Muscle of leg (tissue), 11 donors: Measurements from ENCODE around the gene COL5A1. TPM values are rescaled to one million over a fixed set of nuclear protein-coding genes. Genes with fewer than 3 reads are reported as not detected.

ENCODE experiments used
- DNase-seq: peaks from one replicate; pipeline ENCODE4 v3.0.0; 2013
- H3K27ac ChIP-seq: one replicate; pipeline ENCODE4 v1.5.1; 2013; ENCODE audit warnings: mild to moderate bottlenecking, low read length, control low read depth
- H3K27me3 ChIP-seq: one replicate; pipeline ENCODE4 v1.6.1; 2013; ENCODE audit warnings: low read length; ENCODE audit not compliant: control insufficient read depth, insufficient read depth
- H3K36me3 ChIP-seq: one replicate; pipeline ENCODE4 v1.6.1; 2013; ENCODE audit warnings: low read length; ENCODE audit not compliant: control insufficient read depth, insufficient read depth
- H3K4me1 ChIP-seq: one replicate; pipeline ENCODE4 v1.6.1; 2013; ENCODE audit warnings: low read length; ENCODE audit not compliant: control insufficient read depth, insufficient read depth
- H3K4me3 ChIP-seq: one replicate; pipeline ENCODE4 v1.5.1; 2013; ENCODE audit warnings: low read length, control low read depth
- H3K9me3 ChIP-seq: replicated peaks from 2 replicates; pipeline ENCODE4 v1.6.1; 2013; ENCODE audit warnings: low read depth, low read length; ENCODE audit not compliant: control insufficient read depth
- WGBS: methylation state at CpG from one replicate; pipeline ENCODE4 v1.1.5; 2013; ENCODE audit warnings: missing lambda C conversion rate; ENCODE audit not compliant: insufficient coverage; 5-methylcytosine and 5-hydroxymethylcytosine counted together
- polyA plus RNA-seq, 8 donors: library from polyadenylated mRNA; unstranded; fragments of 120-200 nt; gene quantifications; one replicate each; pipeline versions ENCODE4 v1.2.1 to v1.2.3, GENCODE V29; 2013; ENCODE audit warnings: inconsistent platforms in 1 of 8, low replicate concordance in 1 of 8; ENCODE audit not compliant: insufficient read length in 8 of 8, insufficient read depth in 1 of 8
- total RNA-seq: library from RNA; stranded (reverse); fragments of 120-200 nt; gene quantifications from one replicate; pipeline ENCODE4 v1.2.4, GENCODE V29; 2013

The COL5A1 gene
- total and polyA plus RNA-seq, 9 donors: 293 to 921 (median 564) TPM

GRCh38 chr9:134800791-134801339 lies 159.3 kb downstream of the COL5A1 start:
- Histone ChIP-seq H3K4me1 (peaks cover 55% of the 10 kb centered on the region), H3K27ac (peak overlapping the region; percentile 31), H3K27me3 (no peaks in the 10 kb centered on the region), H3K4me3 (no peak overlapping the region), H3K36me3 (peaks cover 87% of the 10 kb centered on the region), H3K9me3 (no peaks in the 10 kb centered on the region)
- 75% methylated on average over 22 of the region's 25 CpGs for WGBS
- DNase-seq: peak; percentile 71

- H3K27ac ChIP-seq: no peak overlapping the region
These were observed 160.7 kb downstream of the COL5A1 start for GRCh38 chr9:134802216-134802795.

GRCh38 chr9:134804871-134805270 lies 163.3 kb downstream of the COL5A1 start:
- H3K36me3 ChIP-seq: peaks cover 75% of the 10 kb centered on the region
- DNase-seq: no peak

More at GRCh38 chr9:134802216-134802795, 160.7 kb downstream of the COL5A1 start:
- H3K9me3 ChIP-seq: no peaks in the 10 kb centered on the region
- H3K4me3 ChIP-seq: no peak overlapping the region
- H3K27me3 ChIP-seq: no peaks in the 10 kb centered on the region
- no peak for DNase-seq
- H3K36me3 ChIP-seq: peaks cover 82% of the 10 kb centered on the region
- WGBS: 95% methylated on average over 17 of the region's 17 CpGs
- H3K4me1 ChIP-seq: peaks cover 70% of the 10 kb centered on the region

GRCh38 chr9:134807716-134808446 lies 166.3 kb downstream of the COL5A1 start:
- Histone ChIP-seq H3K4me3 (no peak overlapping the region), H3K9me3 (no peaks in the 10 kb centered on the region), H3K36me3 (peaks cover 75% of the 10 kb centered on the region), H3K27ac (peak overlapping the region; percentile 88), H3K27me3 (no peaks in the 10 kb centered on the region), H3K4me1 (peaks cover 89% of the 10 kb centered on the region)
- 47% methylated on average over 5 of the region's 9 CpGs for WGBS
- peak; percentile 98 for DNase-seq

More at GRCh38 chr9:134804871-134805270, 163.3 kb downstream of the COL5A1 start:
- H3K27ac ChIP-seq: peak overlapping the region; percentile 35
- no peaks in the 10 kb centered on the region for H3K9me3 ChIP-seq
- 88% methylated on average over 2 of the region's 7 CpGs for WGBS
- H3K27me3 ChIP-seq: no peaks in the 10 kb centered on the region
- H3K4me3 ChIP-seq: no peak overlapping the region
- H3K4me1 ChIP-seq: peaks cover 87% of the 10 kb centered on the region

GRCh38 chr9:134808447-134808792 lies 166.8 kb downstream of the COL5A1 start:
- peaks cover 76% of the 10 kb centered on the region for H3K36me3 ChIP-seq
- peaks cover 88% of the 10 kb centered on the region for H3K4me1 ChIP-seq
- H3K4me3 ChIP-seq: no peak overlapping the region
- no peaks in the 10 kb centered on the region for H3K27me3 ChIP-seq
- no peak for DNase-seq
- 92% methylated on average over 5 of the region's 6 CpGs for WGBS
- H3K9me3 ChIP-seq: no peaks in the 10 kb centered on the region
- peak overlapping the region; percentile 88 for H3K27ac ChIP-seq

- Histone ChIP-seq H3K9me3 (no peaks in the 10 kb centered on the region), H3K27me3 (no peaks in the 10 kb centered on the region), H3K27ac (peak overlapping the region; percentile 88), H3K4me3 (no peak overlapping the region), H3K4me1 (peaks cover 85% of the 10 kb centered on the region), H3K36me3 (peaks cover 79% of the 10 kb centered on the region)
- 50% methylated on average over 10 of the region's 15 CpGs for WGBS
- no peak for DNase-seq
These were observed 167.7 kb downstream of the COL5A1 start for GRCh38 chr9:134809292-134809691.

GRCh38 chr9:134809826-134810225 lies 168.2 kb downstream of the COL5A1 start:
- peak overlapping the region; percentile 88 for H3K27ac ChIP-seq
- DNase-seq: peak; percentile 88
- H3K36me3 ChIP-seq: peaks cover 78% of the 10 kb centered on the region
- no peaks in the 10 kb centered on the region for H3K9me3 ChIP-seq
- peaks cover 85% of the 10 kb centered on the region for H3K4me1 ChIP-seq
- no CpG with 5 or more reads among the region's 10 CpGs for WGBS
- no peaks in the 10 kb centered on the region for H3K27me3 ChIP-seq
- H3K4me3 ChIP-seq: no peak overlapping the region

GRCh38 chr9:134811079-134811672 lies 169.6 kb downstream of the COL5A1 start:
- no peaks in the 10 kb centered on the region for H3K9me3 ChIP-seq
- no peak overlapping the region for H3K4me3 ChIP-seq
- H3K27me3 ChIP-seq: no peaks in the 10 kb centered on the region
- peak overlapping the region; percentile 88 for H3K27ac ChIP-seq
- peaks cover 74% of the 10 kb centered on the region for H3K4me1 ChIP-seq
- peaks cover 78% of the 10 kb centered on the region for H3K36me3 ChIP-seq
- no peak for DNase-seq
- 56% methylated on average over 20 of the region's 22 CpGs for WGBS

GRCh38 chr9:134811673-134812342 lies 170.2 kb downstream of the COL5A1 start:
- no peak overlapping the region for H3K4me3 ChIP-seq
- no peaks in the 10 kb centered on the region for H3K27me3 ChIP-seq
- H3K27ac ChIP-seq: peak overlapping the region; percentile 88
- no peaks in the 10 kb centered on the region for H3K9me3 ChIP-seq
- DNase-seq: peak; percentile 93
- 22% methylated on average over 2 of the region's 14 CpGs for WGBS
- peaks cover 67% of the 10 kb centered on the region for H3K4me1 ChIP-seq
- H3K36me3 ChIP-seq: peaks cover 80% of the 10 kb centered on the region

- H3K4me1 ChIP-seq: peaks cover 62% of the 10 kb centered on the region
- 43% methylated on average over 11 of the region's 11 CpGs for WGBS
- peak overlapping the region; percentile 83 for H3K27ac ChIP-seq
- H3K9me3 ChIP-seq: no peaks in the 10 kb centered on the region
- no peak overlapping the region for H3K4me3 ChIP-seq
- no peak for DNase-seq
- H3K27me3 ChIP-seq: no peaks in the 10 kb centered on the region
- H3K36me3 ChIP-seq: peaks cover 85% of the 10 kb centered on the region
These were observed 170.7 kb downstream of the COL5A1 start for GRCh38 chr9:134812343-134812673.
